ENCODE data around the gene CUZD1. TPM values are rescaled to one million over a fixed set of nuclear protein-coding genes. Genes with fewer than 3 reads are reported as not detected.
A peak's percentile ranks its signal among the peaks of the same experiment; 100 is the strongest.
"Not testable (repeated sequence)": the region's sequence is repeated elsewhere in the genome, so short reads cannot be mapped to it uniquely, and the experiment has no call there.

Gene CUZD1, protein sequence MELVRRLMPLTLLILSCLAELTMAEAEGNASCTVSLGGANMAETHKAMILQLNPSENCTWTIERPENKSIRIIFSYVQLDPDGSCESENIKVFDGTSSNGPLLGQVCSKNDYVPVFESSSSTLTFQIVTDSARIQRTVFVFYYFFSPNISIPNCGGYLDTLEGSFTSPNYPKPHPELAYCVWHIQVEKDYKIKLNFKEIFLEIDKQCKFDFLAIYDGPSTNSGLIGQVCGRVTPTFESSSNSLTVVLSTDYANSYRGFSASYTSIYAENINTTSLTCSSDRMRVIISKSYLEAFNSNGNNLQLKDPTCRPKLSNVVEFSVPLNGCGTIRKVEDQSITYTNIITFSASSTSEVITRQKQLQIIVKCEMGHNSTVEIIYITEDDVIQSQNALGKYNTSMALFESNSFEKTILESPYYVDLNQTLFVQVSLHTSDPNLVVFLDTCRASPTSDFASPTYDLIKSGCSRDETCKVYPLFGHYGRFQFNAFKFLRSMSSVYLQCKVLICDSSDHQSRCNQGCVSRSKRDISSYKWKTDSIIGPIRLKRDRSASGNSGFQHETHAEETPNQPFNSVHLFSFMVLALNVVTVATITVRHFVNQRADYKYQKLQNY
- total RNA-seq: not detected

GRCh38 chr10:122845783-122846332 lies at the start of gene CUZD1:
CUZD1 (minus strand) TSS chr10:122845857; CDS start chr10:122845843, 14 bp downstream.
- no peak for DNase-seq

DNA sequence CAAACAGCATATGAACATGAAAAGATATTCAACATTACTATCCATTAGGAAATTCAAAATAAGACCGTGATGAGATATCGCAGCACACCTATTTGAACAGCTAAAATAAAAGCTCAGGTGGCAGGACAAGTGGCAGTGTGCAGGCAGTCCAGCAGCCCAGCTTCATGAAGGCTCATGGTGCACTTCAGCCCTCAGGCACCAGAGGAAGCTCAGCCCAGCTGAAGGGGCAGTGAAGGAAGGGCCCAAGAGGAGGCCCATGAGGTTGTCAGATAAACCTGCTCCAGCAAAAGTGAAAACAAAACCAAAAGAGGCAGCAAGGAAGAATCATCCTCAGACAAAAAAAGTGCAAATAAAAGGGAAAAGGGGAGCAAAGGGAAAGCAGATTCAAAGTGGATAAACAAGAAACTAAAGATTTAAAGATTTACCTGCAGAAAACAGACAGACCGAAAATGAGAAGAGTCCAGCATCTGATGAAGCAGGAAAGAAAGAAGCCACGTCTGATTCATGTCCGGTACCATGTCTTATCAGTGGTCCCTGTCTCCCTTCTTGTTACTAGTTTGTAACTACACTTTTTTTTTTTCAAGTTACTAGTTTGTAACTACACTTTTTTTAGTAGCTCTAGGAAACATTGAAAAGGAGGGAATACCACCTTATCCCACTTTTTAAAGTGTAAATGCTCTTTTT lies 48.7 kb upstream of the CUZD1 start:
- DNase-seq: no peak

GRCh38 chr10:122884166-122884565 lies 38.5 kb upstream of the CUZD1 start:
- DNase-seq: no peak

GRCh38 chr10:122882766-122883165 lies 37.1 kb upstream of the CUZD1 start:
- DNase-seq: no peak

DNA sequence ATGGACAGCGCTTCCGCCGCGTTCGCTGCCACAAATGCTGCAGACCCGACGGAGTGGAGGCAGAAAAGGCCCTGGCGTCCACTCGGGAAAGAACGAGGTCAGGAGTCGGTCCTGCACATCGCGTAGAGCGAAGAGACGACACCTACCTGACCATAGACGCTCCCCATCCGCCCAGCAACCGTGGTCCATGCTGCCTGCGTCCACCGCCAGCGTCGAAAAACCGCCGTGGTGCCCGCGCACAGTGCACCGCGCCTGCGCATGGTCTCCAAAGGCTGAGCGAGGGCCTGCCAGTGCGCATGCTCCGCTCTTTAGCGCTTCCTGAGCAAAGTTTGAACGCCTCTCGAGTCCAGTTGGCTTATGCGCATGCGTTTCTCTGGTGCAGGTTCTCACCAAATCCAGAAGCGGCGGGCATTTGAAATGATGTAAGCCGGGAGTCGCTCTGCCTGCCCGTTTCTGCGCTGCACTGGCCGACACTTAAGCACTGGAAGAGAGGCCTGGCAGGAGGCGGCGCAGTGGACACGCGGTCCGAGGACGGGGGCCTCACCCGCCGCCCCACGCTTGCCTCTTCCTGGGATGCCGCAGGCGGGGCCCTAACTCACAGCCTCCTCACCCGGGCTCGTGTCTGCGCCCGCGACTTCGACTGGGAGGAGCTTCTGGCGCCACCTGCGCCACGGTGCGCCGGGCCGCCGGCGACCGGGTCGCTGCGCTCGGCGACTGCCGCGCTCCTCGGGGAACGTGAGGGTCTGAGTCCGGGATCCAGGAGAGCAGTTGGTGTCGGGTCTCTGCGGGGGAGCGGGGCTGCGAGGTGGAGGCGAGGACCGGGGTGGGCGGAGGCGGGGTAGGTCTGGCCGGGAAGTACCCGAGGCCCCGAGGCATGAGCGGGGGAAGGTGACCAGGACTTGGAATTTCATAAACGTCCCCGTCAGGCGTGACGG lies 33.9 kb upstream of the CUZD1 start, which contains the start of gene FAM24B:
TSS of gene FAM24B (minus strand) at position 243 of the 935 bp plus-strand sequence. CDS start 29,066 bp downstream, outside the sequence.
- DNase-seq: peak; percentile 93

DNA sequence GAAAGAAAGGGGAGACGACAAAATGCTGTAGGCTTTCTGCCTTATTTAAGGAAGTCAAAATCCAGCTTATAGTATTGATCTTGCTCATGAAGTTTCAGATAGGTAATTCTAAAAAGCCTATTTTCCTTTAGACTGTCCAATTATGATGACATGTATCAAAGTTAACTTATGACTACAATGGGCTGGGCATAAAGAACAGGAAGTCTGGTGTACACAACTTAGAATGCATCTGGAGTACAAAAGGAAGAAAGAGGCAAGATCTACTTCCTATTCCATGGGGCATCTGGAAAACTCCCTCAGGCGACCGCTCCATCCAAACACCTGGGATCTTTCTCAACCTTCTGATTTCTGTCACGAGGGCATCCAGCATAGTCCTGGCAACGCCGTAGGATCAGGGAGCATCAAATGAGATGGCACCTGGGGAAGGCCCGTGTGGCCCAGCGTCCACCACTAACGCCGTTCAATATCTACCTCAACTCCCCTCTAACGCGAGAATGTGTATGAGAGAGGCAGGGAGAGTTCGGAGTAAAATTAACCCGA lies 33.2 kb upstream of the CUZD1 start:
- DNase-seq: no peak

GRCh38 chr10:122877264-122877663 lies 31.6 kb upstream of the CUZD1 start:
- no peak for DNase-seq

DNA sequence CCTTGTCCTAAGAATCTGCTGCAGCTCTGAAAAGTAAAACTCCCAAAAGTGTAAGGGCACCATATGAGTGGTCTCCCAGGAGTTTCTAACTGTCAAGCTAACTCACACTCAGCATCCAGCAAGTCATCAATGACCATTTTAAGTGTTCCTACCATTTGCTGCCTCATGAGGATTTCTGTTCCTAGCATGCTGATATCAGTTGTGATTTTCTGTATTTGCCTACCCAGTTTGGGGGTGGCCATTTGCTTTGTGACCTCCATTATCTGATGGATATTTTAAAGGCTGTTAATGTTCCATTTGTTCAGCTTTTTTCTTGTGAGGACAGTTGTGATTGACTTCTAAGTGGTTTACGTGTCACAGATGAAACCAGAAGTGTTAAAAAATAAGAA lies 30.8 kb upstream of the CUZD1 start:
- no peak for DNase-seq

- DNase-seq: no peak
Measured at GRCh38 chr10:122875843-122876466, 30.3 kb upstream of the CUZD1 start.

- not testable (repeated sequence) for DNase-seq
Measured at GRCh38 chr10:122871947-122872346, 26.3 kb upstream of the CUZD1 start.

- DNase-seq: not testable (repeated sequence)
Measured at GRCh38 chr10:122868768-122869167, 23.1 kb upstream of the CUZD1 start.

GRCh38 chr10:122866757-122867482 lies 21.3 kb upstream of the CUZD1 start:
- DNase-seq: not testable (repeated sequence)

DNA sequence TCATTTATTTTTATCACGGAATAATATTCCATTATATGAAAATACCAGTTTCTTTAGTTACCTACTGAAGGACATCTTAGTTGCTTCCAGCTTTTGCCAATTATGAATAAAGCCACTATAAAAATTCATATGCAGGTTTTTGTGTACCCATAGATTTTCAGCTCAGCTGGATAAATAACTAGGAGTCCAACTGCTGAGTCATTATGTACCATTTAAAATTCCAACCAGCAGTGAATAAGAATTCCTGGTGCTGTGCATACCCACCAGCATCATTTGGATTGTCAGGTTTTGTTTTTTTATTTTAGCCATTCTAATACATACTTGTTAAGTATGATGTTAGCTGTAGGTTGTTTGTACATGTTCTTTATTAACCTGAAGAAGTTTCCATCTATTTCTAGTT lies 19.2 kb upstream of the CUZD1 start:
- DNase-seq: no peak

GRCh38 chr10:122864194-122864592 lies 18.5 kb upstream of the CUZD1 start:
- DNase-seq: no peak

- DNase-seq: no peak
Measured at GRCh38 chr10:122863216-122864193, 17.8 kb upstream of the CUZD1 start.

GRCh38 chr10:122861711-122862161 lies 16.1 kb upstream of the CUZD1 start:
- no peak for DNase-seq

DNA sequence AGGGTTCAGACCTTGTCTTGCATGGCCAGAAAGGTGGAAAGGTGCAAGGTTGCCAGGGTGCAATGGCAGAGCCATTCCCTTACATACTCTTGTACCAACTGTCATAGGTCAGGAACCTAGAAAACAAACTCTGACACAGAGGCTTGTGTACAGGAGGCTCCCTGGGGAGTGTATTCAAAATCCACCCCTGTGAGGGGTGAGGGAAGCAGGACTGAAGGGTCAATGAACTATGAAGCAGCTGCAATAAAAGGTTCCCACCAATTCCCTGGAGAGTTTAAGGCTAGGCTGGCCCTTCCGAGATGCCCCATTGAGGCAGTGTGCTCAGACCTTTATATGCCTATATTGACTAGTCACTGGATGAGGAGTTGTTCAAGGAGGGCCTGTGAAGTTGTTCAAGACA lies 13.9 kb upstream of the CUZD1 start:
- no peak for DNase-seq

GRCh38 chr10:122858042-122858441 lies 12.4 kb upstream of the CUZD1 start:
- DNase-seq: not testable (repeated sequence)

GRCh38 chr10:122856902-122857301 lies 11.2 kb upstream of the CUZD1 start:
- no peak for DNase-seq
